Esophagus muscularis mucosa (tissue), 3 donors: Measurements from ENCODE around the gene FGF14.

Experiments
- CTCF ChIP-seq, 3 experiments: fragments of 200-600 bp in 2 of 3; fragments of 450-650 bp in 1 of 3; sonication (generic) in 2 of 3; IDR thresholded peaks; one replicate each; pipeline ENCODE4 v1.5.1; 2017 to 2019; ENCODE audit warnings: antibody characterized with exemption in 3 of 3, mild to moderate bottlenecking in 2 of 3, moderate library complexity in 1 of 3
- POLR2A ChIP-seq: fragments of 450-650 bp; IDR thresholded peaks from one replicate; pipeline ENCODE4 v1.6.1; 2017; ENCODE audit warnings: antibody characterized with exemption, moderate library complexity, mild to moderate bottlenecking, low read depth

- TF ChIP-seq POLR2A (no peak), CTCF (IDR thresholded peaks at IDR 0.05) (no peak)
These were observed 298.4 kb downstream of the FGF14 start for GRCh38 chr13:102103469-102103868.
